Cortex of kidney (tissue), 1 donor: ENCODE data around the gene FBXO47.
"Not testable (repeated sequence)": the region's sequence is repeated elsewhere in the genome, so short reads cannot be mapped to it uniquely, and the experiment has no call there.

Experiments
- DNase-seq: peaks from one replicate; lab custom pipeline; 2025; lab: John Stamatoyannopoulos, UW

The FBXO47 gene

DNA sequence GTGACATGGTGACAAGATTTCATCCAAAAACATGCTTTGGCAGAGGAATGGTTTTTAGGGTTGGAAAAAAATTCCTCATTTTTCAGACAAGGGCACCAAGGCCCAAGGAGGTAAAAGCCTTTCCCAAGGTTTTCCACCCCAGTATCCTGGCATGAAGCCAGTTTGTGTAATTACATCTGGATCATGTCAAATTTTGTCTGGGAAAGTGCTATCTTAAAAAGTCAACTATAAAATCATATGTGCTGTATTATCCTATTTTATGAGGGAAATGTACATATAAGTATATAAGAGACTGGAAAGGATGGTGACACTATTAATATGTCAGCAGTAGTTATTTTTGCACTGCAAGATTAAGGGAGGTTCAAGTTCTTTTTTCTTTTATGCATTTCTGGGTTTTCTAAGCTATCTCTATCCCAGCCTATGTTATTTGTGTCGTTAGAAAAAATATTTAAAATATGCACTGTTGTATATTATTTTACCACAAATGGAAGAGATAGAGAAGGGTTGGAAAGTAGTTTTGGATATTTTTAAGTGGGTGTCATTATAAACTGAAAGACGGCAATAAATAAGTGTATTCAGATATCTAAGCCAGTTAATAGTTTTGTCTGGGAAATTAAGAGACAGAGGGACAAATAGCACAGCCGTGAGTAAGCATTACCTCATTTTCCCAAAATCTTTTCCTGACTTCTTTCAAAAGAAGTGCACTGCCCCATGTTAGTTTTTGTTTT lies 13.5 kb upstream of the FBXO47 start:
- no peak for DNase-seq

DNA sequence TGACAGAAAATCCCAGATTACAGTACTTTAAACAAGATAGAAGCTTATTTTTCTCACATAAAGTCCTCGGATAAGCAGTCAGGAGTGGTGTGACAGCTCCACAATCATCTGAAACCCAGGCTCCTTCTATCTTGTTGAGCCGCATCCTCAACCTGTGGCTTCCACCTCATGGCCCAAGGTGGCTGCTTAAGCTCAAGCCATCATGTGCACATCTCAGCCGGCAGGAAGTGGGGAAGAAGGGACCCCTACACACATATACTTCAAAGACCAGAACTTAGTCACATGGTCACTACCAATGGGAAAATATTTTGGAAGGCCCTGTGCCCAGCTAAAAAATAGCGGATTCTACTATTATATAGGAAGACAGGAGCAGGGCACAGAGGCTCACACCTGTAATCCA lies 11.0 kb upstream of the FBXO47 start:
- DNase-seq: no peak

DNA sequence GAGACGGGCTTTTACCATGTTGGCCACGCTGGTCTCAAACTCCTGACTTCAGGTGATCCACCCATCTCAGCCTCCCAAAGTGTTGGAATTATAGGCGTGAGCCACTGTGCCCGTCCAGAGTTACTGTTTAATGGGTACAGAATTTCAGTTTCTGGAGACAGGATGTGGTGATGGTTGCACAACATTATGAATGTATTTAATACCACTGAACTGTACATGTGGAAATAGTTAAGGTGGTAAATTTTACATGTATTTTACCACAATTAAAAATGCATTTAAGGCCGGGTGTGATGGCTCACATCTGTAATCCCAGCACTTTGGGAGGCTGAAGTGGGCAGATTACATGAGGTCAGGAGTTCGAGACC lies 9.0 kb upstream of the FBXO47 start:
- DNase-seq: not testable (repeated sequence)

DNA sequence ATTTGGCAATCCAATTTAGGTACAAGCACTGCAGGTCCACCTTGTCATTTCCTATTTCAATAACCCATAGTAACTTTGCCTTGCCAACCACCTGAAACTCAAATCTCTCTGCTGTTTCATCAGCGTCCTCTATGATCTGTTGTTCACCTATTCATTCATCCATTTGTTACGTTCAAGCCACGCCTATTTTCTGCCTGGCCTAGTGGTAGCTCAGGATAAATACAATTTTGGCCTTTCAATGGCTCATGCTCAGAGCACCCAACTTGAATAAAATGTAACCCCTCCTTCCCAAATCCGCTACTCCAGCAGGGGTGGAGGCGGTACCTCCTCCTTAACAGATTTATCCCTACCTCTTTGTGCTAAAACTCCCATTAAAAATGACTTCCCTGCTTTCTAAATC lies 3.6 kb upstream of the FBXO47 start:
- no peak for DNase-seq

DNA sequence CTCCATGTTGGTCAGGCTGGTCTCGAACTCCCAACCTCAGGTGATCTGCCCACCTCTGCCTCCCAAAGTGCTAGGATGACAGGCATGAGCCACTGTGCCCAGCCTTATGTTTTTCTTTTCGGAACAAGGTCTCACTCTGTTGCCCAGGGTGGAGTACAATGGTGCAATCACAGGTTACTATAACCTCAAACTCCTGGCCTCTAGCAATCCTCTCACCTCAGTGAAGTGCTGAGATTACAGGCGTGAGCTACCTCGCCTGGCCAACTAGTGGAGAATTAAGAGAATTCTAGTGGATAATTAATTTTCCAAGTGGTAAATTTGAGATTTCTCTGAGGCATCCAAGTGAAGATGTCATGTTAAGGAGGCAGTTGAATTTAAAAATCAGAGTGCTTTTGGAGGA lies 2.9 kb upstream of the FBXO47 start:
- DNase-seq: no peak

DNA sequence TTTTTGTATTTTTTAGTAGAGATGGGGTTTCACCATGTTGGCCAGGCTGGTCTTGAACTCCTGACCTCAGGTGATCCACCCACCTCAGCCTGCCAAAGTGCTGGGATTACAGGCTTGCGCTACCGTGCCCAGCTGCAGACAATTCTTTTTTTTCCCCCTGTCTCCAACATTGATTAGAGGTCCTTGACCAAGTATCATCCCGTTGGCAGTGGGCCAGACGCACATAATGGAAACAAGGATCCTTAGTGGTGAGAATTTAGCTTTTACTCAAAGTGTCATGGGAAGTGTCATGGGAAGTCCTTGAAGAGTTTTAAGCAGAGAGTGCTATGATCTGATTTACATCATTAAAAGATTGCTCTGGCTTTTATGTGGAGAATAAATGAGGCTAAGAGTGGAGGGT lies 2.1 kb upstream of the FBXO47 start:
- no peak for DNase-seq

DNA sequence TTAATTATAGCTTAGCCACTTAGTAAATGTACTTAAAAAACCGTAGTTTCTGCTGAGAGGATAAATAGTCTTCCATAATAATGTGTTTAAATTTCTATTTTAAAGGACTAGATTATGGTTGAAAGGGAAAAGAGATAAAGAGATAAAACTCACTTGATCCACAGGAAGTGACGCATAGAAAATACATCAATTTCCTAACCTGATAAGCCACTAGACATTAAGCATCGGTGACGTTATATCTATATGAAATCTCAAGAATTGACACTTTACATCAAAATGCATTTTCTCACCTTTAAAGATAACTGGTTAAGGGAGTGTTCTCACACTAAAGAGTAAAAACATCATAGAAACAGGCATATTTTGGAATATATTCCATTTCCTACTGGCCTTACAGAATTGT lies 5.8 kb downstream of the FBXO47 start:
- DNase-seq: no peak

DNA sequence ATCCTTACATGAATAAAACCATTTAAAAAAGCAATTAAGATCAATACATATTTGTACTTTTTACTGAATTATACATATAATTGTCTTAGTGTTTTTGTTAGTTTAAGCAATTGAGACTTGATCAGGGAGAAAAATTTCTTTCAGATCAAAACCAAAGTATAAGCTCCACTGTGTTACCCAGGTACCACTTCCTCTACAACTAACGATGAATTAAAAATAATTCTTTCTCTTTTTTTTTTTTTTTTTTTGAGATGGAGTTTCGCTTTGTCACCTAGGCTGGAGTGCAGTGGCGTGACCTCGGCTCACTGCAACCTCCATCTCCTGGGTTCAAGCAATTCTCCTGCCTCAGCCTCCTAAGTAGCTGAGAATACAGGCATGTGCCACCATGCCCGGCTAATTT lies 6.8 kb downstream of the FBXO47 start:
- DNase-seq: no peak

DNA sequence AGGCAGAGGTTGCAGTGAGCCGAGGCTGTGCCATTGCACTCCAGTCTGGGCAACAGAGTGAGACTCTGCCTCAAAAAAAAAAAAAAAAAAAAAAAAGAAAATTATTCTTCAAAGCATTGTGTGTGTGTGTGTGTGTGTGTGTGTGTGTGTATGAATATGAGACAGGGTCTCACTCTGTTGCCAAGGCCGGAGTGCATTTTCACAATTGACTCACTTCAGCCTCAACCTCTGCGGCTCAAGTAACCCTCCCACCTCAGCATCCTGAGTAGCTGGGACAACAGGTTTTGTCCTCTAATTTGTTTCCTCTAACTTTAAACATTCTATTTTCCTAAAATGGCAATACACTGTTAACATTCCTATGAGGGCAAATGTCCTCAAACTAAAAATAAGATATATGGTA lies 7.7 kb downstream of the FBXO47 start:
- no peak for DNase-seq

DNA sequence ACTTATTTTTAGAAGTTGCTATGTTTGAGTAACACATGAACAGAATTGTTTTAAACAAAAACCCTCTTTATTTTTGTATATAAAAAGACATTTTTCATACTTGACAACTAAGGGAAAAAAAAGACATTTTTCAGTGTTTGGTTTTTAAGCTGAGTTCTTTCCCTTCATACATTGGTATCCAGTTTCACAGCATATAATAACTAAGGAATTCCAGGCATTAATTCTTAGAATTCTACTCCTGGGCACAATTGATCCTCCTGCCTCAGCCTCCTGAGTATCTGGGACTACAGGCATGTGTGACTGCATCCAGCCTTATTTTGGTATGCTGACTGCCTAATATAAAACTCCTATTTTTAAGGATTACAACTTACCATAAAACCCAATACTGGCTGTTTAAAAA lies 8.4 kb downstream of the FBXO47 start:
- no peak for DNase-seq

DNA sequence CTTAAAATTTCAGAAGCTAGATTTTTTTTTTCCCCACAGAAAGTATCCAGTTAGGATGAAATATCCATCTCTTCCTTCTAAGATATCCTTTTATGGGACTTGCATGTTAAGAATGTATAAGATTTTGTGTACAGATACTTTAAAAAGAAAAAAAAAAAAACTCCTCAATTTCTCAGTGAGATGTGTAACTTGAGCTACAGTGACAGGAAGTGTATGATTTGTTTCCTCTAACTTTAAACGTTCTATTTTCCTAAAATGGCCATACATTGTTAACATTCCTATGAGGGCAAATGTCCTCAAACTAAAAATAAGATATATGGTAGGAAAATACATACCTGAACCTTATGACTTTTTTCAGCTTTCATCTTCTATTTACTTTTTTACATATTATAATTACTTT lies 8.9 kb downstream of the FBXO47 start:
- DNase-seq: no peak

DNA sequence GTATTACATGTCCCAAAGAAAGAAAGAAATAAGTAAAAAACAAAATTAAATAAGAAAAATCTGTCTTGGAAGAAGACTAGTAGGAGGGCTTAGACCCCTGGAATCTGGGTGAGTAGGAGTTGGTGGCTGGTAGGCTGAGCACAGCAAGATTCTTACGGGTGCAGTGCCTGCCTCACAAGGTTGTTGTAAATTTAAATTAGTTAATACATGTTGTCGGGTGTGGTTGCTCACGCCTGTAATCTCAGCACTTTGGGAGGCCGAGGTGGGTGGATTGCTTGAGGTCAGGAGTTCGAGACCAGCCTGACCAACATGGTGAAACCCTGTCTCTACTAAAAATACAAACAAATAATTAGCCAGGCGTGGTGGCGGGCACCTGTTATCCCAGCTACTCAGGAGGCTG lies 13.4 kb downstream of the FBXO47 start:
- DNase-seq: not testable (repeated sequence)

DNA sequence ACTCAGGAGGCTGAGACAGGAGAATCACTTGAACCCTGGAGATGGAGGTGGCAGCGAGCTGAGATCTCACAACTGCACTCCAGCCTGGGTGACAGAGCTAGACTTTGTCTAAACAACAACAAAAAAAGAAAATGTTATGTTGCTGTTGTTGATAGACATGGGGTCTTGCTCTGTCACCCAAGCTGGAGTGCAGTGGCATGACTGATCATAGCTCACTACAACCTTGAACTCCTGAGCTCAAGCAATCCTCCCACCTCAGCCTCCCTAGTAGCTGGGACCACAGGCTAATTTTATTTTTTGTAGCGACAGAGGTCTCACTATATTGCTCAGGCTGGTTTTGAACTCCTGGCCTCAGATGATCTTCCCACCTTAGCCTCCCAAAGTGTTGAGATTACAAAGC lies 20.0 kb downstream of the FBXO47 start:
- DNase-seq: no peak

DNA sequence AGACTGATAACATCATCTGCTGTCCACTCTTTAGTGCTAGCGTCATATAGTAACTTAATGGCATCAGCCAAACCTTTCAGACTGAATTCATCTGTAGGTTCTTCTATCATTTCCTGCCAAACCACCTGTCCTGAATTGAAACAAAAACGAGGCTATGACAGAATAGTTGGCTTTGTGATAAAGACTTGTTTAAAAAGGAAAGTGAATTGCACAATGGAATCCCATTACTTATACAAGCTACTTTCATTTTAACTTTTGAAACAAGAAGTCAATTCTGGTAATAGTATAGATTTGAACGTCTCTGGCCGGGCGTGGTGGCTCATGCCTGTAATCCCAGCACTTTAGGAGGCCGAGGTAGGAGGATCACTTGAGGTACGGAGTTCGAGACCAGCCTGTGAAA lies 23.6 kb downstream of the FBXO47 start:
- no peak for DNase-seq

DNA sequence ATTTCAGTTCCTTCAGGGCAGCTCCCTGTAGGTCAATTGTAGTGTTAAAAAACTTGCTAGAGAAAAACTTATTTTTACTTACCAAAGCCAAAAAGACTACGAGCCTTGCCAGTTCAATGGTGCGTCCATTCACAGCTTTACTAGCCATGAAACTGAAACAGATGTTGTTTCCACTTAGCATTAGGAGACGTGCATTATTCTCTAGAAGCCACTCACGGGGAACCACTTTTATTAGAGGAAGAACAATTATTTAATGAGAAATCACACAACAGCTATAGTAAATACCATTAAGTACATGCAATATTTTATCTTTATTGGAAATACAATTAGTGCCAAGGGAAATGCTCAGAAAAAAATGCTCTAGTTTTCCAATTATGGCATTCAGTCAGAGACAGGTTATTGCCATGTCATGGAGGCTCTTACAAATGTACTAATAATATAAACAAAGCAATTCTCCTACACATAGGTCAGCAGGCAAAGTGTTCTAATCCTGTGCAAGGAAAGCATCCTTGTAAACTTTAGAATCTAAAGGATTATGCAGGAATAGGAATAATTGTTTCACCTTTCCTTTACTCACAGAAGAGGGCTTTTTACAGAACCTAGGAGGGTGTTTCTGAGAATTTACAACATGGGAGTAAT lies 24.4 kb downstream of the FBXO47 start:
- no peak for DNase-seq

DNA sequence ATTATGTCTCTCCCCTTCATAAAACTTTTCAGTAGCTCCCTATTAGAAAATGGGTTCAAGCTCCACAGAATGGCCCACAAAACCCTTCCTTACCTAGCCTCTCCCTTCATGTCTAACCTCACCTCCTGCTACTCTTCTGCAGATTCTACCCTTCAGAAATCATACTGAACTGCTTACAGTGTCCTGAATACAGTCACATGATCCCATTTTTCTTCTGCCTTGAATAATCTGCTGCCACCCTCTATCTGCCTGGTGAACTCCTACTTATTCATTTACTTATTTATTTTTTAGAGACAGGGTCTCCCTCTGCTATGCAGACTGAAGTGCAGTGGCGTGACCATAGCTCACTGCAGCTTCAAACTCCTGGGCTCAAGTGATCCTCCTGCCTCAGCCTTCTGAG lies 26.8 kb downstream of the FBXO47 start:
- no peak for DNase-seq

DNA sequence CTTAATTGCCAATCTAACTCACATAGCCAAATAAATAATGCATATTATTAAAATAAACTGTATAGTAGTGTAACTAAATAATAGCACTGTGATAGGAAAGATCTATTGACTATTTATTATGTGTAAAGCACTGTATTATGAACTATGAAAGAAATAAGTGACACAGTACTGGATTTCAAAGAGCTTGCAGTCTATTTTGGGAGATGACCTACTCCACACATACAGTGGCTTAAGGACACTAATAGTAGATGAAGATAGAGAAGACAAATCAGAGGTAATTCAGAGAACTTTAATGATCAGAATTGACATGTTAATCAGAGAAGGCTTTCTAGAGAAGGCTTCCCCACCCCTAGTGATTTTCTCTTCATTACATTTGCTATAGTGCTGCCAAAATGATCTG lies 27.2 kb downstream of the FBXO47 start:
- no peak for DNase-seq

DNA sequence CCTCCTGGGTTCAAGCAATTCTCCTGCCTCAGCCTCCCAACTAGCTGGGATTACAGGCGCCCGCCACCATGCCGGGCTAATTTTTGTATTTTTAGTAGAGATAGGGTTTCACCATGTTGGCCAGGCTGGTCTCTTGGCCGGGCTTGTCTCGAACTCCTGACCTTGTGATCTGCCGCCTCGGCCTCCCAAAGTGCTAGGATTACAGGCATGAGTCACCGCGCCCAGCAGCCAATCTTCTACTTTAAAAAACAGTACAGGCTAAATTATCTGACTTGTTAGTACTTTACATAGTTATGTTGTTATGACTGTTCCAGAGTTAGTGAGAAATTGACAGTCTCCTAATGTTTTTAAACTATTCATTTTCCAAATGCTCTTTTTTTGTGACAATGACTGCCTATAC lies 33.2 kb downstream of the FBXO47 start:
- DNase-seq: not testable (repeated sequence)

DNA sequence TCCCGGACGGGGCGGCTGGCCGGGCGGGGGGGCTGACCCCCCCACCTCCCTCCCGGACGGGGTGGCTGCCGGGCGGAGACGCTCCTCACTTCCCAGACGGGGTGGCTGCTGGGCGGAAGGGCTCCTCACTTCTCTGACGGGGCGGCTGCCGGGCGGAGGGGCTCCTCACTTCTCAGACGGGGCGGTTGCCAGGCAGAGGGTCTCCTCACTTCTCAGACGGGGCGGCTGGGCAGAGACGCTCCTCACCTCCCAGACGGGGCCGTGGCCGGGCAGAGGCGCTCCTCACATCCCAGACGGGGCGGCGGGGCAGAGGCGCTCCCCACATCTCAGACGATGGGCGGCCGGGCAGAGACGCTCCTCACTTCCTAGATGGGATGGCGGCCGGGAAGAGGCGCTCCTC lies 36.4 kb downstream of the FBXO47 start:
- DNase-seq: not testable (repeated sequence)

DNA sequence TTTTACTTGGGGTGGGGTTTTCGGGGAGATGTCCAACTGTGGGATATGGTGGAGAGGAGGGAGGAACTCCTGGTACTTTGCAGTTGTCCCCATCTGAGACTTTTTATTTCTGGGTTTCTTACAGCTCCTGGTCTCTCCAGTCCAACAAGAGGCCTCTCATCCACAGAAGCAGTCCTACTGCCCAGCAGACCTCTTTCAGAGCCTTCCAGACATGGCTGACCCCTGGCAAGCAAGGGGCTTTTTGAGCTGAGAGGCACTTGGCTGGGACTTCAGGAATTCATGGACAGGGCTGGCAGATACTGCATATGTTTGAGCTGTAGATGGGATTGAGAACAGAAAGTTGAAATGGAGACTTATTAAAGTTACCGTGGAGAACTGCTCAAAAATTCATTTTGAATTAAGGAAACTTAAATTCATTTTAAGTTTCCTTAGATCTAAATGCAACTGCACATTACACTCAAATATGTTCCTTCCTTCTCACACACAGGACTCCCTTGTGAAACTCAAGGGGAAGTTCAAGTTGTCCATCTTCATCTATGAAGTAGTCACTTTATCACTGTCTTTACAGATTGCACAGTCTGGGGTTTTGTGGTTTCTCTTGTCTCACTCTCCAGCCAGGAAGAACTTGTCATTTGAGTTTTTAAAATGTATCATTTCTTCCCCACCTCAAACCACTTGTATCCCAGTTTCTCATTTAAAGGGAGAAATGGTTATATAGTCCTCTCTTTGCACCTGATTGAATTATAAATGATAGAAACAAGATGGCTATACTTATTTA lies 40.7 kb downstream of the FBXO47 start:
- DNase-seq: no peak

DNA sequence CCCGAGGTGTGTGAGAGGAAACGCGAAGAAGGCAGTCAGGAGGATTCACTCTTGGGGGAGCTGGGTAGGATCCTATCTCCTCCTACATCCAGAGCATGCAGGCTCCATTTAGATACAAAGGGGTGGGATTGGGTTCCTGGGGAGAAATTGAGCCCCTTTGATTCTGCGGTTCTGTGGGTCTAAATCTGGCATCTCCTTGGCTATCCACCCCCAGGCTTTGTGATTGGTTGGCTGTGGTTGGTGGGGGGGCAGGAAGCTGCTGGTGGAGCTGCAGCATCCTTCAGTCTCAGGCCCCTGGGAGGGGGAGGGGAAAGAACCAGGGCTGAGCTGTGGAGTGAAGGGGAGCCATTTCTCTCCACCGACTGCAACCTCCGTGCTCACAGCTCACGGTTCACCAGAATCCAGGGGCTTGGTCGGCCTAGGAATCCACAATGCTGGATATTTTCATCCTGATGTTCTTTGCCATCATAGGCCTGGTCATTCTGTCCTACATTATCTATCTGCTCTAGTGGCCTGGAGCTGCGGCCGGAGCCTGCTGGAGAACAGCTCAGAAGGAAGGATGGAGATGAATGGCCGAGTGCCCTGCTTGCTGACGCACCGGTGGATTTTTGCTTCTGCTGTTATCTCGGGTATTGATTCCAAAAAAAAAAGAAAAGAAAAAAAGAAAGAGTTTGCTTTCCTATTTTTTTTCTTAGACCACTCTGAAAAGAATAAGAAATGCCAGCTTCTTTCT lies 41.8 kb downstream of the FBXO47 start, which contains the start of gene LASP1NB:
Gene LASP1NB (plus strand): TSS at position 352 of the 733 bp plus-strand sequence.
- no peak for DNase-seq

DNA sequence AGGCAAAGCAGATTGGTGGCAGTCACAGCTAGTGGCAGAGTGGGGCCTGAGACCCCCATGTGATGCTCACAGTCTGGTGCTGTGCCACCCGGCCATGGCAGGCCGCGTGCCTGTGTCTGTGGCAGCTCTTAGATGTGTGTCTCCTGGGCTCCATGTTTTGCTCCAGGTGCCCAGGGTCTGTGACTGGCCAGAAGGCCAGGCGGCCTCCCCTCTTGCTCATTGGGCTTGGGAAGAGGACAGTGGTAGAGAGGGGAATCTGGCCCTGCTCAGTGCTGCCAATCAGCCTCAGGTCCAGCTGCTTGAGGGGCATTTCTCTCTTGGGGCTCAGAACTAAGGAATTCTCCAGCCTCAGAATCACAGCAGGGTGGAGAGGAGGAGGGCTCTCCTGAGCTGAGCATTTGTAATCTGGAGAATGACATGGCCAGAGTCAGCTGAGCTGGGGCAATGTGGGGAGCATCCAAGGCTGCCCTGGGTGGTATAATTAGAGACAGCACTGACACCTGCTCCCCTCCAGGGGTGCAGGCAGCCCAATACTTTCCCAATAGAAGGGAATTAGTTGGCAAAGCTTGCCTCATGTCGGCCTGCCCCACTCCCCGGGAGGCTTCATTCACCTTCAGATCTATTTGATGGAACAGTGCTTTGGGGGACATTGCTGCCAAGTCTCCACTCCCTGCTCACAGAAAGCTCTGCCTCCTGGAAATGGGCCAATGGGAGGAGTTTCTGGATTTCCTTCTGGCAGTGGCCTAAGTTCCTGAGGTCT lies 44.5 kb downstream of the FBXO47 start:
- no peak for DNase-seq
